Neuronal stem cell (in vitro differentiated cells): ENCODE results near the gene HSF2BP.
"Not testable (repeated sequence)": the region's sequence is repeated elsewhere in the genome, so short reads cannot be mapped to it uniquely, and the experiment has no call there.

Experiments
- DNase-seq: peaks from one replicate; pipeline ENCODE4 v3.0.0-alpha.2; 2013; ENCODE audit warnings: low spot score
- H2AFZ ChIP-seq: one replicate; pipeline ENCODE4 v1.6.1; 2013; ENCODE audit warnings: mild to moderate bottlenecking, low read length, inconsistent platforms
- H2AK5ac ChIP-seq: 2 replicates; pipeline ENCODE4 v1.6.1; 2013; ENCODE audit warnings: low read depth, mild to moderate bottlenecking, inconsistent platforms, low read length, moderate library complexity, mixed read lengths
- H2BK120ac ChIP-seq: 2 replicates; pipeline ENCODE4 v1.6.1; 2013; ENCODE audit warnings: low read depth, mild to moderate bottlenecking, inconsistent platforms, low read length, moderate library complexity, mixed read lengths
- H2BK12ac ChIP-seq: one replicate; pipeline ENCODE4 v1.6.1; 2013; ENCODE audit warnings: low read length, inconsistent platforms
- H2BK15ac ChIP-seq: 2 replicates; pipeline ENCODE4 v1.6.1; 2013; ENCODE audit warnings: mild to moderate bottlenecking, low read length, inconsistent platforms, mixed read lengths
- H2BK5ac ChIP-seq: one replicate; pipeline ENCODE4 v1.6.1; 2013; ENCODE audit warnings: inconsistent platforms, mild to moderate bottlenecking, low read length, moderate library complexity
- H3K14ac ChIP-seq: one replicate; pipeline ENCODE4 v1.6.1; 2013; ENCODE audit warnings: low read length, inconsistent platforms
- H3K18ac ChIP-seq: 2 replicates; pipeline ENCODE4 v1.6.1; 2013; ENCODE audit warnings: low read length, inconsistent platforms
- H3K23ac ChIP-seq: 2 replicates; pipeline ENCODE4 v1.6.1; 2013; ENCODE audit warnings: low read depth, mild to moderate bottlenecking, mixed read lengths, low read length, inconsistent platforms; ENCODE audit not compliant: poor library complexity
- H3K27ac ChIP-seq: replicated peaks from 3 replicates; pipeline ENCODE4 v1.5.1; 2013; ENCODE audit warnings: low read length, inconsistent platforms
- H3K27me3 ChIP-seq, 3 experiments: 2 replicates each; pipeline ENCODE4 v1.6.1; 2013; ENCODE audit warnings: low read length in 3 of 3, mild to moderate bottlenecking in 2 of 3, inconsistent platforms in 1 of 3, low read depth in 1 of 3, mixed read lengths in 1 of 3, moderate library complexity in 1 of 3; ENCODE audit not compliant: control insufficient read depth in 3 of 3, insufficient read depth in 3 of 3
- H3K36me3 ChIP-seq, 2 donors: replicated peaks in 1 of 2; 2 replicates each; pipeline ENCODE4 v1.6.1; 2013; ENCODE audit warnings: low read length in 2 of 2; ENCODE audit not compliant: control insufficient read depth in 2 of 2, insufficient read depth in 2 of 2
- H3K4ac ChIP-seq: 2 replicates; pipeline ENCODE4 v1.6.1; 2013; ENCODE audit warnings: inconsistent platforms, mild to moderate bottlenecking, low read length, moderate library complexity
- H3K4me1 ChIP-seq, 2 donors: 1 replicate in 1 of 2; 2 replicates in 1 of 2; pipeline ENCODE4 v1.6.1; 2013; ENCODE audit warnings: low read length in 2 of 2, low read depth in 1 of 2; ENCODE audit not compliant: control insufficient read depth in 2 of 2, insufficient read depth in 1 of 2
- H3K4me2 ChIP-seq: one replicate; pipeline ENCODE4 v1.6.1; 2013; ENCODE audit warnings: mild to moderate bottlenecking, low read length, inconsistent platforms; ENCODE audit not compliant: insufficient read depth, poor library complexity, severe bottlenecking
- H3K4me3 ChIP-seq, 2 donors: 2 replicates each; pipeline ENCODE4 v1.5.1; 2013; ENCODE audit warnings: low read length in 2 of 2, mild to moderate bottlenecking in 2 of 2, inconsistent platforms in 1 of 2, moderate library complexity in 1 of 2
- H3K79me1 ChIP-seq: one replicate; pipeline ENCODE4 v1.6.1; 2013; ENCODE audit warnings: low read depth, mild to moderate bottlenecking, inconsistent platforms, low read length, moderate library complexity
- H3K9ac ChIP-seq: one replicate; pipeline ENCODE4 v1.6.1; 2013; ENCODE audit warnings: mild to moderate bottlenecking, low read depth, low read length, inconsistent platforms; ENCODE audit not compliant: poor library complexity
- H3K9me3 ChIP-seq, 2 donors: replicated peaks in 1 of 2; 2 replicates each; pipeline versions ENCODE3 to v1.6.1; 2013; ENCODE audit warnings: low read length in 2 of 2, mild to moderate bottlenecking in 2 of 2, inconsistent platforms in 1 of 2, low read depth in 1 of 2, mixed read lengths in 1 of 2, moderate library complexity in 1 of 2; ENCODE audit not compliant: control insufficient read depth in 2 of 2, insufficient read depth in 1 of 2
- H4K8ac ChIP-seq: one replicate; pipeline ENCODE4 v1.6.1; 2013; ENCODE audit warnings: low read depth, mild to moderate bottlenecking, inconsistent platforms, low read length, moderate library complexity
- H4K91ac ChIP-seq: one replicate; pipeline ENCODE4 v1.6.1; 2013; ENCODE audit warnings: low read length, low read depth, mild to moderate bottlenecking, inconsistent platforms; ENCODE audit not compliant: poor library complexity
- WGBS, 2 donors: extraction: QIAGEN DNeasy Blood & Tissue Kit; methylation state at CpG; one replicate each; pipeline ENCODE4 v1.1.7; 2013; ENCODE audit warnings: missing lambda C conversion rate in 2 of 2, mixed read lengths in 1 of 2; ENCODE audit not compliant: insufficient read length in 2 of 2, insufficient replicate concordance in 1 of 2; ENCODE audit errors: extremely low coverage in 2 of 2; 5-methylcytosine and 5-hydroxymethylcytosine counted together

HSF2BP gene

GRCh38 chr21:43573921-43574320, 85.4 kb downstream of the HSF2BP start:
- Histone ChIP-seq H3K79me1 (no peaks in the 10 kb centered on the region), H3K18ac (peak overlapping the region; percentile 5), H4K8ac (no peak overlapping the region), H3K27me3 (no peaks in the 10 kb centered on the region), H3K4ac (no peak overlapping the region), H3K4me3 (no peak overlapping the region), H4K91ac (no peak overlapping the region), H3K4me2 (no peak overlapping the region), H3K23ac (no peak overlapping the region), H2BK120ac (no peak overlapping the region), H2AK5ac (no peak overlapping the region), H2BK12ac (no peak overlapping the region), H3K36me3 (no peaks in the 10 kb centered on the region), H3K9me3 (no peaks in the 10 kb centered on the region), H3K14ac (no peak overlapping the region), H2BK5ac (no peak overlapping the region), H3K4me1 (peaks cover 3 to 4% of the 10 kb centered on the region in 2 donors), H3K9ac (no peak overlapping the region), H3K27ac (no peak overlapping the region), H2AFZ (no peak overlapping the region), H2BK15ac (no peak overlapping the region)
- no CpG with 5 or more reads among the region's 7 CpGs for WGBS, 2 donors
- DNase-seq: no peak

- H3K79me1 ChIP-seq: no peaks in the 10 kb centered on the region
- peaks cover 3 to 4% of the 10 kb centered on the region in 2 donors for H3K4me1 ChIP-seq
- no peak overlapping the region for H3K14ac ChIP-seq
- no peak for DNase-seq
- H2BK5ac ChIP-seq: peak overlapping the region; percentile 1
- H4K8ac ChIP-seq: no peak overlapping the region
- H2AK5ac ChIP-seq: no peak overlapping the region
- no CpG with 5 or more reads among the region's 5 CpGs for WGBS, 2 donors
- H2BK120ac ChIP-seq: no peak overlapping the region
- no peak overlapping the region for H2AFZ ChIP-seq
- no peaks in the 10 kb centered on the region for H3K36me3 ChIP-seq
- no peaks in the 10 kb centered on the region for H3K9me3 ChIP-seq
- H3K4ac ChIP-seq: no peak overlapping the region
- no peaks in the 10 kb centered on the region for H3K27me3 ChIP-seq
- no peak overlapping the region for H3K23ac ChIP-seq
- H3K9ac ChIP-seq: no peak overlapping the region
- H3K4me3 ChIP-seq: no peak overlapping the region
- H3K18ac ChIP-seq: no peak overlapping the region
- no peak overlapping the region for H3K27ac ChIP-seq
- no peak overlapping the region for H4K91ac ChIP-seq
- H2BK12ac ChIP-seq: no peak overlapping the region
- no peak overlapping the region for H3K4me2 ChIP-seq
- H2BK15ac ChIP-seq: no peak overlapping the region
Observed at GRCh38 chr21:43572446-43572845, 86.8 kb downstream of the HSF2BP start.

GRCh38 chr21:43571976-43572375, 87.3 kb downstream of the HSF2BP start:
- peak overlapping the region; percentile 75 for H2AK5ac ChIP-seq
- H2BK5ac ChIP-seq: peak overlapping the region; percentile 1
- WGBS, 2 donors: no CpG with 5 or more reads among the region's 6 CpGs
- peak overlapping the region; percentile 66 for H3K18ac ChIP-seq
- no peaks in the 10 kb centered on the region for H3K27me3 ChIP-seq
- peaks cover 3 to 4% of the 10 kb centered on the region in 2 donors for H3K4me1 ChIP-seq
- H2AFZ ChIP-seq: no peak overlapping the region
- H3K4me2 ChIP-seq: no peak overlapping the region
- H4K91ac ChIP-seq: no peak overlapping the region
- DNase-seq: no peak
- H3K4ac ChIP-seq: no peak overlapping the region
- no peaks in the 10 kb centered on the region for H3K79me1 ChIP-seq
- H3K9me3 ChIP-seq: no peaks in the 10 kb centered on the region
- H2BK12ac ChIP-seq: no peak overlapping the region
- peak overlapping the region; percentile 38 for H3K14ac ChIP-seq
- no peak overlapping the region for H3K27ac ChIP-seq
- no peak overlapping the region for H4K8ac ChIP-seq
- H3K4me3 ChIP-seq: peak overlapping the region in 1 of 2 donors; percentile 46
- no peaks in the 10 kb centered on the region for H3K36me3 ChIP-seq
- no peak overlapping the region for H2BK15ac ChIP-seq
- H3K23ac ChIP-seq: peak overlapping the region; percentile 65
- peak overlapping the region; percentile 60 for H3K9ac ChIP-seq
- H2BK120ac ChIP-seq: no peak overlapping the region

- WGBS, 2 donors: no CpG with 5 or more reads among the region's 3 CpGs
Observed at GRCh38 chr21:43570195-43570594, 89.1 kb downstream of the HSF2BP start.

More at GRCh38 chr21:43570195-43570594, 89.1 kb downstream of the HSF2BP start:
- H2BK15ac ChIP-seq, H2AFZ ChIP-seq, H3K4ac ChIP-seq, H3K4me2 ChIP-seq, H3K18ac ChIP-seq, H3K4me1 ChIP-seq, H3K36me3 ChIP-seq, H4K8ac ChIP-seq, H3K14ac ChIP-seq, H4K91ac ChIP-seq, H2BK12ac ChIP-seq, H3K27ac ChIP-seq, H3K23ac ChIP-seq, H3K79me1 ChIP-seq, H2BK5ac ChIP-seq, H2BK120ac ChIP-seq, H3K9me3 ChIP-seq, DNase-seq, H3K9ac ChIP-seq, H3K27me3 ChIP-seq, H3K4me3 ChIP-seq, H2AK5ac ChIP-seq: not testable (repeated sequence)
